NCI-H524 treated with DMSO at 0.1 percent for 48 hours (cell line): ENCODE measurements around the gene KDR.

Experiments used
- DNase-seq: peaks from one replicate; lab custom pipeline; 2025; lab: John Stamatoyannopoulos, UW

KDR gene

DNA sequence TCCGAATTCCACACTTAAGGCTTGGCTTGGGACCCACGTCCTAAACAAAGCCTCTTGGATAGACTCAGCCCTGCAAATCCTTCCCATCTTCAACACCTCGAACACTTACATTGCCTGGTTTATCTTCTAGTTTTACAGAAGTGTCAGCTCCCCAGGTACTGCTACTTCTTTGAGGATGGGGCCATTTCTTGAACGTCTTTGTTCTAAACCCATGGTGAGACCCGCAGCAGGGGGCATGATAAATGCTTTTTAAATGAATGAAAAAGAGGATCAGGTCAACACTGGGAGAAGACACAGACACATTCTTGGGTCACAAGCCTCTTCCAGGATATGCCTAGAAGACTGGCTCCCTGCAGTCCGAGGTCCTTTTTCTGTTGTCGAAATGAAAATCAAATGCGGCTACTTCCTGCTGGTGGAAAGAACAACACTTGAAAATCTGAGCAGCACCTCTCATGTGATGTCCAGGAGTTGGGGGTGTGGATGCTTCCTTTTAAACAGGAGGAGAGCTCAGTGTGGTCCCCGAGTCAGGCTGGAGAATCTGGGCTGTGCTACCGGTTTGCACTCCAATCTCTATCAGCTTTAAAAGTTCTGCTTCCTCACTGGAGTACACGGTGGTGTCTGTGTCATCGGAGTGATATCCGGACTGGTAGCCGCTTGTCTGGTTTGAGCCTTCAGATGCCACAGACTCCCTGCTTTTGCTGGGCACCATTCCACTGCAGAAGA lies 45.8 kb downstream of the KDR start:
- no peak for DNase-seq

DNA sequence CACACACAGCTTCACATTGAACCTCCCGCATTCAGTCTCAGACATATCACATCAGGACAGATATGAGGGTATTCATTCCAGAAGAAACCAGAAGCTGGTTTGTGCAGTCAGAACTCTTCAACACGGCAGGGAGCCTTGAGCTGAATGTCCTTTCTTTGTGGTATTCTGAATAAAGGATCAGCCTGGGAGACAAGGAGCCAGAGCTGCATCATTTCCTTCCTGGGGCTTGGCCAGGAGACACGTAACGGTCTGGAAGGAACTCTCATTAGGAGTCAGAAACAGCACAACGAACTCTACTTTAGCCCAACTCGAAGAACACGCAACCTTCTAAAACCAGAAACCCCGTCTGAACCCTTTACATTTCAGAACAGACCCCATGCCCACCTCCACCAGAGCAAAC lies 46.4 kb downstream of the KDR start:
- DNase-seq = no peak

DNA sequence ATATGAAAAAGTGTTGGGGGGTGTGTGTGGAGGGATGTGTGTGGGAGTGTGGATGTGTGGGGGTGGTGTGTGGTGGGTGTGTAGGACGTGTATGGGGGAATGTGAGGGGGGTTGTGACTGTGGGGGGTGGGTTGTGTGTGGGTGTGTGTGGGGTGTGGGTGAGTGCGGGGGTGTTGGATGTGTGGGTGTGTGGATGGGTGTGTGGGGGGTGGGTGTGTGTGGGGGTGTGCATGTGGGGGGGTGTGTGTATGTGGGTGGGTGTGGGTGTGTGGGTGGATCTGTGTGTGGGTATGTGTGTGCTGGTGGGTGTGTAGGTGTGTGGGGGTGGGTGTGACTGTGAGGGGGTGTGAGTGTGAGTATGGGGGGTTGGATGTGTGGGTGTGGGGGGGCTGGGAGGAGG lies 47.8 kb downstream of the KDR start:
- DNase-seq = no peak

DNA sequence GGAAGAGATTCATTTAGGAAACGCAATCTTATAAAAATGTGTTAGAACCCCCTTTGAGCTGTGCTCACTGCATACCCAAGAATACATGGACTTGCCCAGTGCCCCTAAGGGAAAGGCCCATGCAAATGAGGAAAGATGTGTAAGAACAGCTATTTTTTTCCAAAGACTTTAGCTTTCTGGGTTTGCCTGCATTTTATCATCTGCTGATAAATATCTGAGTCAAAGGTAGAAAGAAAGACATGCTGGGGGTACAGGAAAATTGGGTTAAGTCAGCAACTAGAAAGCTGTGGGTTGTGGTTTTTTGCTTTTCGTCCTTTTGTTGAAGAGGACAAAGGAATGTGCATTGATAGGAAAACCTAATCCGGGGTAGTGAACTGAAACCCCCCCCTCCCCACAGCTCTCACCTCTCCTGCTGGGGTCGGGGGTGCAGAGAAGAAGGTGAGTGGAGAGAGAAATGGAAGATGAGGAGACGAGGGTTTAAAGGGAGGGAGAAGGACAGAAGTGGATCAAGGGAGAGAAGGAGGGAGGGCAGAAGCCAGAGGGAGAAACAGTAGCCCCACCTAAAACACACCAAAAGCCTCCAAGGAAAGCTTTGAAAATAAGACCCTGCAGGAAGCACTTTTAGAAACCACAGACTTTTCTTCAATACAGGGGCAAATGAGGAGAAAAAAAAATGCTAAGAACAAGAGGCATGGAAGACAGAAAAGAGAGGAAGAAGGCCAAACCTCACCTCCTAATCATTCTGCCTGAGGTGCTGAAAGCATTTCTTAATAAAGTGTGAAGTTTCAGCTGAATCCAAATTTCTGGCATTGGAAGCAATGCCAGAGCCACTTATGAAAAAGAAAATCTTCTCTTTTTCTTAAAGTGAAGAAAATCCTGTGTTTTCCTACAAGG lies 49.3 kb downstream of the KDR start:
- no peak for DNase-seq

DNA sequence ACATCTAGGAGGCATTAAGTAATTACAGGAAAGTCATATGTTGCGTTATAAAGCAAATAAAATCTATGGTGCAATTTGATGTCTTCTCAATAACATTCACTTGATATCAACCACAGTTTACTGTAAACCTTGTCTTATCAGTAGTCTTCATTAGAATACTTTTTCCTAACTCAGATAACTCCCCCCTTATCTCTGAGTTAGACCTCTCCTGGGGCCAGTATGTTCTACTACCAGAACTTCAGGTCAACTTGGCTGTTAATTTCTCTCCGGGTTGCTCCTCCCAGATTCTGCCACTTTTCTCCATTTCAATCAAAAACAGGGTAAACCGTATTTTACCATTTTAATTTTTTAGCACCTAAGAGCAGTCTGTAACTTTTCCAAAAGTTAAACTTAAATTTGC lies 50.0 kb downstream of the KDR start:
- no peak for DNase-seq

DNA sequence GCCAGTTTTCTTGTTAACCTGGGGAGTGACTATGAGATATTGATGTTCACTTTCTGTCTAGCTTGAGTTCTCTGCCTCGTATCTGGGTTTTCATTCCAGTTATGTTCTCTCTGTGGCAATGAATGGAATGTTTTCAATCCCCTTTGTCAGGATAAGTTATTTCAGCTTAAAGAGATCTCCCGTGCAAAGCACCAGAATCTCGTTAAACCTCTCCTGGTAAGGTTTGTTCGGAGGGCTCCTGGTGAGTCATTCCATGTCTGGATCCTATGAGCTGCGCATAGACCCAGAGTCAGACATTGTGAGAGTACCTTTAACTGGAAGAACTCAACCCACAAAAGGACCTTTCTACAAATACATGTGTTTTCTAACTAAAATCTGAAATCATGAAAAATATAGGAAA lies 51.0 kb downstream of the KDR start:
- no peak for DNase-seq

DNA sequence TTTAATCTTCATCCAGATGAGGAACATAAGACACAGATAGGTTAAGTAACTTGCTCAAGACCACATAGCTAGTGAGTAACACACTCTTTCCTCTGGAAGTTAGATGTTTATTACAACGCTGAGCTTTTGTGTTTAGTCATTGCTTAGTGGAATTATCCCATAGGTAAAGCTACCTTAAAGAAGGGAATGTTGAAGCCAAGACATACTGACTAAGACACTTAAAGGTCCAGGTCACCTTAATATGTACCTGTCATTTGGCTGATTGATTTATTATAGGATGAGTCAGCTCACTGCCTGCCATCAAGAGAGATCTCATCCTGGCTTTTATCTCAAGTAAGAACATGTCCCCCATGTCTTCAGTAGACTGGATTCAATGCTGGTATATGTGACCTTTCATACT lies 53.4 kb downstream of the KDR start:
- no peak for DNase-seq

DNA sequence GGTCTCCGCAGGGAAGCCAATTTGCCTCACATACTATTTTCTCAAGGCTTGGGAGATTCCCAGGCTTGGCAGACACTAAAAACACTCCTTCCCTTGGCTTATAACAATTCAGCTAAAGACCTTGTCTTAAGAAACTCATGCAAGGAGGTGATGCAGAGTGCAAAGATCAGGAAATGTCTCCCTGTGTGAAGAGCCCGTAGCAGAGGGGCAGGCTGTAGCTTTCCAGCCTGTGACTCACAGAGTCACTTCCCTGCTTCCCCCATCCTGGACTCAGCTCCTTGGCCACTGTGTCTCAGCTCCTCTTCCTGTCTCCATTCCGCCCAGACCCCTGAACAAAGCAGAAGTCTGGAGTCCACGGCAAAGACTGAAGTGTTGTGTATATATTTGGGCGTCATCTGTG lies 56.1 kb downstream of the KDR start:
- no peak for DNase-seq

DNA sequence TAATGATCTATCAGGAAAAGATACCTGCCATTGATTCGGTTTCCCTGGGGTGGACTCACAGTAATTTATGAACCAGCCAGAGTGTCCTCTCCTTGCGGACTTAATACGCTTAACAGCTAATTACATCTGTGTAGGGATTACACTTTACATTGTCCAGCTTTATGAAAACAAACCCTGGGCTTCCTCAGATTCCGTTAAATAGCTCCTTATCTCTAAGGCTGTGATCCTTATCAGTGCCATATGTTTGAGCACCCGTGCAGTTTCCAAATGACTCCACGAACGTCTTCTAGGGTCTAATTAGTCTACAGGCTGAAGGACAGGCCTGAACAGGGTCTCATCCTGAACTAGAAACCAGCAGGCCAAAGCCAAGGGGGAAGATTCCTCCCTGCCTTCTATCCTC lies 56.9 kb downstream of the KDR start:
- peak; percentile 4 for DNase-seq

DNA sequence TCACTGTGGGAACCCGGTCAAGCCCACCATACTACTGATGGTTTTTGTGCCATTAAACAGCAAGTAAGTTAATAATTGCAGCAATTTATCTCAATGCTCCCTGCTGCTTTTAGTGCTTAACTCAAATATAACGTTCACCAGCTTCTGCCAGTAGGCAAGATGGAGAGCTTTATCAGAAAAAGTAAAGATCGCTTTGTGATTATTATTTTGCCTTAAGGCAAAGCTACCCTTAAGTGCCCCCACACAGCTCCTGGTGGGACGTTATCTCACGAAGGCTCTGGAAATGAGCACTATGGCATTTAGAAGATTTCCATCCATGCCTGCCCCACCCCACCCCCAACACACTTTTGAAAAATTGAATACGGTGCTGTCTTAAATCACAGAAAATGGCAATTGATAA lies 59.4 kb downstream of the KDR start:
- no peak for DNase-seq

DNA sequence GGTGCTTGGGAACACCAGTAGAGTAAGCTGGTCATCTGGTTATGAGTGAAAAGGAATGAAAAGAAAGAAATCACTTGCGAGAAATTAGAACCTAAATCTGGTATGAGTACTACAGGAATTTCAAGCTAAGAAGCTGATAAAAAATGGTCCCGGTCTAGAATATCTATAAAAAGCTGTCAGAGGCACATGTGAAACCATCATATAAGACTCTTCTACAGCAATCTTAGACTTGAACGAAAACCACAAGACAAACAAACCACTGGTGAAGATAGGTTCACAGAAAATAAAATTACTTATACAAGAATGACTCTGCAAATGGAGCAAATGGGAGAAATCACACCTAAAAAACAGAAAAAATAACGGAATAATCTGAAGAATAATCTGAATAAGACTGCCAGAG lies 69.9 kb downstream of the KDR start:
- no peak for DNase-seq

DNA sequence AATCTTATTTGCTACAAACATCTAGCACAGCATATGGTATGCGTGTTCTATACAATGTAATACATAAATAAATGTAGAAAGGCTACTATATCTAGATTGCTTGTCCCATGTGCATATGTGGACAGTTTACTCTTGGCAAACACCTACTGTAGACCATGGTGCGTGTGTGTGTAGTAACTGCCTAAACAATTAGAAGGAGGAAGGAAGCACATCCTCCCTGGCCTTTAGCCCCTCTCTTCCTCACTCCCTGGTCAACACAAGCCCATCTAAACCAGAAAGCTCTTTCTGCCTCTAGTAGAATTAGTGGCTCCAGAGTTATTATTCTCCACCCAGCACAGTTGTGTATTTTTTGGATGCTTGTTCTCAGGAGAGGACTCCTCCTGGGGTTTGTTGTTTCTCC lies 73.9 kb downstream of the KDR start:
- no peak for DNase-seq

DNA sequence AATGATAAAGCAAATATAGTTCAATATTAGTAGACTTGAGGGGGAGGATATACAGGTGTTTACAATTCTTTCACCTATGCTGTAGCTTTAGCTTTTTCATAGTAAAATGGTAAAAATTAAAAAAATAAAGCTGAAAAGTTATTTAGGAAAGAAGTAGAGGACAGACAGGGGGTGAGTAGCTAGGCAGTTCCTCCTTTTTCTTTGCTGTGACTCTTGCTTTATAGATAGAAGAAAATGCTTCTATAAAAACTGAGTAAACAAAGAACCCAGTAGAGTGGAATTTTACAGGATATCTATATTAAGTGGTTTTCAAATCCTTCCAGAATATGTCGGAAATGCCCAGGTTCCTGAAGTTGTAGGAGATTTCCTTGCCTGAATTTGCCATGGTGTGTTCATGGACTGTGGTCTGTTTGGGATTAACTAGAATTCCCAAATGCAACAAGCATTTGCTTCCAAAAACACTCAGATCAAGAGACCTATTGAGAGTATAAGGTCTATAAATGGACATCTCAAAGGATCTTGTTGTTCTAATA lies 74.9 kb downstream of the KDR start:
- no peak for DNase-seq

DNA sequence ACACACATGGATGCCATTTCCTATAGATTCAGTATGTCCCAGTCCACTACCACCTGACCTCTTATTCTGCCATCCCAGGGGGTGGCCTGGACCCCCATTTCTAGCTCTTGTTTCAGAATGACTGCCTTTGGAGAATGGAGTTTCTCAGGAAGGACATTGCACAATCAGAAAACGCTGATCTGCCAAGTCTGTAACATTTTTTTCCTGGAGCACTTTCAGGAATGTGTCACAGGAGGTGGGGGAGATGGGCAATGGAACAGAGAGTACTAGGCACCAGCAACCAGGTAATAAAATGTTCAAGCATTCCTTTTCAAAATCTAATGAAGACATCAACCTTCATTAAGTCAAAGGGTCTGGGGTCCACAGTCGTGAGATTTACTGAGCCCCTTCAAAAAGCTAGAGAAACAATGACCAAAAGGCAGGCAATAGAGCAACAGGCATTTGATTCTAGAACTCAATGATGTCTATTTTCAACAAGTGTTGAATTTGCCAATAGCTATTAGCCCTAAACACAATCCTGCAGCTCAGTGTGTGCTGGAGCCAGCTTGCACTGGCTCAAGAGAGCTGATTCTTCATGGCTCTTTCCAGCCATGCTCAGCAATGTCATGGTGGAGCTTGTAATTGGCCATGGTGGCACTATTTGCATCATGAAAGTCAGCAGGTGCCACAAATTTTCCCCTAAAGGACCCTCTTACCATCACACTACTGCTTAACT lies 87.1 kb downstream of the KDR start:
- no peak for DNase-seq

DNA sequence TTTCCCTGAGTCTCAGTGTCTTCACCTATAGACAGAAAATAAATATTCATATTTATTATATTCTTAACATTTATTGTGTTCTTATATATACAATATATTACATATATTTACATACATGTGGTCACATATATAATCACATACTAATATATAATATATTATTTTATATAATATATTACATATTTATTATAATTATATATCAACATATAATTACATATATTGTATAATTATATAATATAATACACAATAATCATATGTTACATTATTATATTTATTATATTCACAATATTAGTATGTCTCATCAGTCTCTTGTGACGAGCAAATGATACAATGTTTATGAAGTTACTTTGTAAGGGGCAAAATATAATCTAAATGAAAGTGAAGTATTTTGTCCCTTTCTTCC lies 87.7 kb downstream of the KDR start:
- no peak for DNase-seq

DNA sequence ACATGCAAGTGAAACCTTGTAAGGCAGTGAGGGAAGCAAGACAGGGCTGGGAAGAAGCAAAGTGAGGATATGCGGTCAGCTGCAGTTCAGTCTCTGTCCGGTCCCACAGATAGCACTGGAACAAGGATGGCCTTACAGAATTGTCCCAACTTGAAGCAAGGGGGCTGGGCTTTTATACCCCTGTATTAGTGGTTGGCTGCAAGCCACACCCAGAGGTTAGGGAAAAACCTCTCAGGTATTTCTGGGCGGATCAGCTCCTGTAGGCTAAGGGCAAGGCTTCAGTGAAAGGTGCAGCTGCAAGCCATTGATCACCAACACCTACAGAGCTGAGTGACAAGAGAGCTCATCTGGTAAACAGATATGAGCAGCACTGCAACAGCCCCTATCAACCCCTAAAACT lies 89.0 kb downstream of the KDR start:
- DNase-seq = no peak

DNA sequence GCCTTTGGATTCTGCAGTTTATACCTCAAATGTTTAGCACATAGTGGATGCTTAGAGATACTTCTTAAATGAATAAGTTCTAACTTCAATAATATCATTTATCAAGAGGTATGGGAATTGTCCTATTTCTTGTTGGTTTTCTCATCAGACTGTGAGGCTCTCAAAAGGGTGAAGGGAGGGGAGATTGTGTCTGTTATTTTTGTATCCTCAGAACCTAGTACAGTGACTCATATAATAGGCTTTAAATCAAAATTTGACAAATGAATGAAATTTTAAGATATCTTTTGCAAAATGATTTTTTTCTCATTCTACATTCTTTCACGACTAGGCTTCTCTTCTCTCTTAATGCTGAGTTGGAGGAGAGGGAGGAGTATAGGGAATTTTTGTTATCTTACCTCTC lies 89.5 kb downstream of the KDR start:
- no peak for DNase-seq

DNA sequence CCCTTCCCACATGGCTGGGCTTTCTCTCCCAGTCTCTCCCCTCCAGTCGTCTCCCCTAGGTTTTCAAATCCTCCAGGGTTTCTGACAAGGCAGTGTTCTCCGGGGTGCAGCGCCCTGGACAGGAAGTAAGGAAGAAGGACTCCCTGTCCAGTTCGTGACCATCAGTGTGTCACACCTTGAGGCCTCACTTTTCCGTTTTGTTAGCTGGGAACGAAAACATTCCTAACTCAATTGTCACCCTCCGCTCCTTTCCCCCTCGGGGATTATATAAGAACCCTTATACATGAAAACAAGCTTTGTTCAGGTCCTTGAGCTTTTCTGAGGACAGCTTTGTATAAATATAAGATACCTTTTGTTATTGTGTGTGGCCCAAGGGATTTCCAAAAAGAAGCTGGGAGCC lies 92.1 kb downstream of the KDR start:
- DNase-seq = no peak

DNA sequence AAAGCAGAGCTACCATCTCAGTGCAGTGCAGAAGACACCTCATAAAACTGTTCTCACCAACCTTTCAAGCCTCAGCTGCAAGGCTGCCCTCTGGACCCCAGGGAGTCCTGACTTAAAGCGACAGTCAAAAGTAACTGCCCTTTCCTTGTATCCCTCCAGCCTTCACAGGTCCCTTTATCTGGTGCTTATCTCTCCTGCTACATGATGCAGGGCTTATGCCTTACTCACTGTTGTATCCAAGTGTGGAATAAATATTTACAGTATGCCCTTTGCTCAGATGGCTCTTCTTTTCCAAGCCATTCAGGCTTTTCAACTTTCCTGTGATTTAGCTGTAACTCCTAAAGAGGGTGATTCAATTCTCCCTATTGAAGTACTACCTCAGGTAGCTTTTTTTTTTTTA lies 92.6 kb downstream of the KDR start:
- no peak for DNase-seq

DNA sequence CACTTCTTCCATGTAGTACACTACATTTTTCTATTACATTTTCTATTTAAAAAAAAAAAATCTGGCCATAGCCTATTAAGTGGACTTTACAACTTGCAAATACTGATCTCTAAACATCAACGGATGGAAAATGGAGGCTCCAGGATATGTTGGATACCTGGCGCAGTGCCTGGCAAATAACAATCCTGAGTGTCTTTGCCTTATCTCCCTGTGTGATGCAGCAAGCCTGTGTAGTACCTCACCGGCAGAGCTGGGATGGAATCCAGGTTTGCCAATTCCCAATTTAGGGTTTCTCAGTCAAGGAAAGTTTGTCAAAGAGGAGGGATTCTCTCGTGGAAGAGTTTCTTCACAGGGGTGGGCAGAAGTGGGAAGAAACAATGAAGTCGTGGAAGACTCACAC lies 93.2 kb downstream of the KDR start:
- no peak for DNase-seq

DNA sequence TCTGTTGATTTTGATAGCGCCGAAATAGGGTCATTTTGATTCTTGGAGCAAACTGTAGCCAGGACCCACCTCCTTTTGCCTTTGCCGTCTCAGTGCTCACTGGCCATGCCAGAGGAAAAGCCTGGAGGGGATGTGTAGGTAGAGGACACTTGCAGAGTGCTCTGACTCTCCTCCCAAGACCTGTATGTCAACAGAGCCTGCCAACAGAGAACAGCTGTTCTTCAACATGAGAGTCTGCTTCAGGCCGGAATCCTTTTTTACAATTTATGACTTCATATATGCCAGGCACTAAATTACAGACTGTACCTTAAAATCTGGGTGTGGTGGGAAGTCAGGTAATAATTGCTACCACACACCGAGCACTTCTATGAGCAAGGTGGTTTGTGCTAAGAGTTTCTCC lies 94.2 kb downstream of the KDR start:
- DNase-seq = no peak

DNA sequence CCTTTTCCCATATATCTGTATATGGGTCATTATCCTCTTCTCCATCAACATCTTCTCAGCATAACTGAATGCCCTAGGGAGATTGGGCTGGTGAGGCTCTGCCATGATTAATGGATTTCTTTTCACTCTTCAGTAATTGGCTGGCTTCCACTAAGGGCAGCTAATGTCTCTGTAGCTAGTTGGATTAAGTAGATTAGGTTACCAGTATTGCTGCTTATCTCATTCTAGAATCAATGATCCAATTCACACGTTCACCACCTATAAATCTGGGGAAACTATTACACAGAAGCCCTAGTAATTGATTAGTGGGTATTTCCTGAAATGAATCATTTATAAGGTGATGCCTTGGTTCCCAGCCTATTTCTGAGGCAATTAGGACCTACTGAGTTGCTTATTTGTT lies 94.8 kb downstream of the KDR start:
- DNase-seq = peak; percentile 54
